ENCODE measurements around the gene VPS25.

DNA sequence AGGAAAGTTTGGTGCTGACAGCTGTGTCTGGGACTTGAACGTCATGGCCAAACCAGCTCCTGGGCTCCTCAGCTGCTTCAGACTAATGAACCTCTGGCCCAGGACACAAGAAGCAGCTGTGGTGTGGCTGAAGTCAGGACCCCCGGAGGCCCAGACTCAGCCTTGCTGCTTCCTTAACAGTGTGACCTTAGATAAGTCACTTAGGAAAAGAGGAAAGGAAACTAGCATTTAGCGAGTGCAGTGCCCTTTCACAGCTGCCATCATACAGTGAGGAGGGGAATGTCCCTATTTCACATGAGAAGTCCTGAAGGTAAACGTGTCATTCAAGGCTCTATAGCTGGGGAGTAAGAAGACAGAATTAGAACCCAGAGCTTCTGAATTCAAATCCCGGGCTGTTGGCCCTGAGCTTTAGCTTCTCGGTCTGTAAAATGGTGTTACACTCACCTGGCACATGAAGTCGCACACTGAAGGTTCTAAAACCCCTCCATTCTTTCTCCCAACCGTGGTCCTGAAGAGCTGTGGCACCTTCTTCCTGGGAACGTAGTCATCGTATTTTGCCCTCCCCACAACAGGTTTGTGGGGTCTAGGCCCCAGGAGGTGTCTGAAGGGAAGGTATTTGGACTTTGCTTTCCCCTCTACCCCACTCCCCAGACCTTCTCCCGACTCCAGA is 13.1 kb upstream of the VPS25 start:
- TF ChIP-seq POLR2A (IDR thresholded peaks at IDR 0.05) = no peak
- TF ChIP-seq, protein P1, sequence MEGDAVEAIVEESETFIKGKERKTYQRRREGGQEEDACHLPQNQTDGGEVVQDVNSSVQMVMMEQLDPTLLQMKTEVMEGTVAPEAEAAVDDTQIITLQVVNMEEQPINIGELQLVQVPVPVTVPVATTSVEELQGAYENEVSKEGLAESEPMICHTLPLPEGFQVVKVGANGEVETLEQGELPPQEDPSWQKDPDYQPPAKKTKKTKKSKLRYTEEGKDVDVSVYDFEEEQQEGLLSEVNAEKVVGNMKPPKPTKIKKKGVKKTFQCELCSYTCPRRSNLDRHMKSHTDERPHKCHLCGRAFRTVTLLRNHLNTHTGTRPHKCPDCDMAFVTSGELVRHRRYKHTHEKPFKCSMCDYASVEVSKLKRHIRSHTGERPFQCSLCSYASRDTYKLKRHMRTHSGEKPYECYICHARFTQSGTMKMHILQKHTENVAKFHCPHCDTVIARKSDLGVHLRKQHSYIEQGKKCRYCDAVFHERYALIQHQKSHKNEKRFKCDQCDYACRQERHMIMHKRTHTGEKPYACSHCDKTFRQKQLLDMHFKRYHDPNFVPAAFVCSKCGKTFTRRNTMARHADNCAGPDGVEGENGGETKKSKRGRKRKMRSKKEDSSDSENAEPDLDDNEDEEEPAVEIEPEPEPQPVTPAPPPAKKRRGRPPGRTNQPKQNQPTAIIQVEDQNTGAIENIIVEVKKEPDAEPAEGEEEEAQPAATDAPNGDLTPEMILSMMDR (IDR thresholded peaks at IDR 0.05) = no peak

Data from thyroid gland (tissue), 4 donors.